Large intestine (tissue), 3 donors: ENCODE results near the gene ZDHHC13. TPM values are rescaled to one million over a fixed set of nuclear protein-coding genes. Genes with fewer than 3 reads are reported as not detected.

Source experiments
- DNase-seq, 2 donors: peaks; one replicate each; pipeline versions ENCODE4 v3.0.0 to v3.0.0-alpha.2; 2013
- H3K27ac ChIP-seq: one replicate; pipeline ENCODE4 v1.5.1; 2013; ENCODE audit warnings: low read length
- H3K27me3 ChIP-seq: 2 replicates; pipeline ENCODE4 v1.6.1; 2013; ENCODE audit warnings: low read length; ENCODE audit not compliant: control insufficient read depth, insufficient read depth
- H3K36me3 ChIP-seq: 2 replicates; pipeline ENCODE4 v1.6.1; 2013; ENCODE audit warnings: low read length; ENCODE audit not compliant: control insufficient read depth, insufficient read depth
- H3K4me1 ChIP-seq: one replicate; pipeline ENCODE4 v1.6.1; 2013; ENCODE audit warnings: low read length; ENCODE audit not compliant: control insufficient read depth, insufficient read depth
- H3K4me3 ChIP-seq: one replicate; pipeline ENCODE4 v1.5.1; 2013; ENCODE audit warnings: low read length
- H3K9me3 ChIP-seq: one replicate; pipeline ENCODE4 v1.6.1; 2013; ENCODE audit warnings: mild to moderate bottlenecking, low read depth, low read length, moderate library complexity; ENCODE audit not compliant: control insufficient read depth
- WGBS: methylation state at CpG from one replicate; pipeline ENCODE4 v1.1.5; 2013; ENCODE audit warnings: low lambda C conversion rate; ENCODE audit not compliant: insufficient coverage; 5-methylcytosine and 5-hydroxymethylcytosine counted together
- polyA plus RNA-seq: library from polyadenylated mRNA; unstranded; fragments of 120-200 nt; gene quantifications from one replicate; pipeline ENCODE4 v1.2.1, GENCODE V29; 2013

The ZDHHC13 gene
- polyA plus RNA-seq, 1 donor, result 22.3 TPM

GRCh38 chr11:19164230-19164855 lies 47.4 kb downstream of the ZDHHC13 start:
- WGBS, result 100% methylated on average over 2 of the region's 4 CpGs
- peaks cover 31% of the 10 kb centered on the region for H3K36me3 ChIP-seq
- no peak overlapping the region for H3K4me3 ChIP-seq
- no peaks in the 10 kb centered on the region for H3K9me3 ChIP-seq
- H3K27me3 ChIP-seq, result no peaks in the 10 kb centered on the region
- DNase-seq, result no peak
- no peak overlapping the region for H3K27ac ChIP-seq
- no peaks in the 10 kb centered on the region for H3K4me1 ChIP-seq

DNA sequence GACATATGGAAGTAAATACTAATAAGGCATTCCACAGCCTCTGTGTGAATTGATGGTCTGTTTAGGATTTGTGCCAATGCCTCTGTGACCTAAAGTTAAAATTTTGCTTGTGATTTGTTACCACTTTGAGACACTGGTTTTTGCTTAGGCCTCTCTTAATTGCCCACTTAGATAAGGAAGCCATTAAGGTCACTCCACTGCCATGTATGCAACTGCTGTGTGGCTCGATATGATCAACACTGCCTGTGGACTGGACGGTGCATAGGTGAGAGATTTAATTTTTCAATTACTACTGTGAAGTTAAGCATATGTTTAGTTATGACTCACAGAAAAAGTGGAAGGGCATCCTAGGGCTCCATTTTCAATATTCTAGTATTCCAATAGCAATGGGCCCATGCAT lies 47.9 kb downstream of the ZDHHC13 start:
- Histone ChIP-seq H3K27ac (no peak overlapping the region), H3K9me3 (no peaks in the 10 kb centered on the region), H3K36me3 (peaks cover 27% of the 10 kb centered on the region), H3K4me1 (no peaks in the 10 kb centered on the region), H3K27me3 (no peaks in the 10 kb centered on the region), H3K4me3 (no peak overlapping the region)
- no peak for DNase-seq
- no CpG with 5 or more reads among the region's 2 CpGs for WGBS

GRCh38 chr11:19168090-19168489 lies 51.1 kb downstream of the ZDHHC13 start:
- Histone ChIP-seq H3K4me1 (no peaks in the 10 kb centered on the region), H3K9me3 (no peaks in the 10 kb centered on the region), H3K27me3 (no peaks in the 10 kb centered on the region), H3K36me3 (peaks cover 36% of the 10 kb centered on the region), H3K27ac (no peak overlapping the region), H3K4me3 (no peak overlapping the region)
- 100% methylated on average over 1 of the region's 2 CpGs for WGBS
- DNase-seq, result no peak

- H3K27me3 ChIP-seq, result no peaks in the 10 kb centered on the region
- H3K9me3 ChIP-seq, result no peaks in the 10 kb centered on the region
- H3K36me3 ChIP-seq, result peaks cover 32% of the 10 kb centered on the region
- H3K4me1 ChIP-seq, result no peaks in the 10 kb centered on the region
- H3K4me3 ChIP-seq, result no peak overlapping the region
- DNase-seq, result no peak
- WGBS, result 100% methylated on average over 2 of the region's 9 CpGs
- no peak overlapping the region for H3K27ac ChIP-seq
These were observed 56.2 kb downstream of the ZDHHC13 start for GRCh38 chr11:19173004-19173689.

DNA sequence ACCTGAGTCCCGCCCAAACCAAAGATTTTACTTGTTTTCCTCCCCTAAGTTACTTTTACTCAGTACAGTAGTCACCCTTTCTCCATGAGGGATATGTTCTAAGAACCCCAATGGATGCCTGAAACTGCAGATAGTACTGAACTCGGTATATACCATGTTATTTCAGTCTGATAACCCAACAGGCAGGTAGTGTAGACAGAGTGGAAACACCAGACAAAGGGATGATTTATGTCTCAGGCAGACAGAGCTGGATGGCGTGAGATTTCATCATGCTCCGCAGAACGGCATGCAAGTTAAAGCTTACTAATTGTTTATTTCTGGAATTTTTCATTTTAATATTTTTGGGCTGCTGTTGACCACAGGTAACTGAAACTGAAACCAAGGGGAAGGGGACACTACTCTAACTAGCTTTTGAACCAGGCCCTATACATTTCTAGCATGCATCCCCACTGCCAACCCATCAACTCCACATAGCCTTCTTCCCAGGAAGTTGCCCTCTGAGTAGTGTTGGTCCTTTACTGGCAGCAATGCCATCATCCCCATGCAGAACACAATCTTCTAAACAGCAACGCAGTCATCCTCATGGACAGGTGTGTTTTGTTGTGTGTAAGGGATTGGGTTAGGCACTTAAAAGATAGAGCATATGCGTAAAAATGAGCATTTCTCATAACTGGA lies 57.1 kb downstream of the ZDHHC13 start:
- Histone ChIP-seq H3K27ac (no peak overlapping the region), H3K27me3 (no peaks in the 10 kb centered on the region), H3K4me1 (no peaks in the 10 kb centered on the region), H3K4me3 (no peak overlapping the region), H3K36me3 (peaks cover 30% of the 10 kb centered on the region), H3K9me3 (no peaks in the 10 kb centered on the region)
- DNase-seq, result no peak
- 100% methylated on average over 1 of the region's 7 CpGs for WGBS

DNA sequence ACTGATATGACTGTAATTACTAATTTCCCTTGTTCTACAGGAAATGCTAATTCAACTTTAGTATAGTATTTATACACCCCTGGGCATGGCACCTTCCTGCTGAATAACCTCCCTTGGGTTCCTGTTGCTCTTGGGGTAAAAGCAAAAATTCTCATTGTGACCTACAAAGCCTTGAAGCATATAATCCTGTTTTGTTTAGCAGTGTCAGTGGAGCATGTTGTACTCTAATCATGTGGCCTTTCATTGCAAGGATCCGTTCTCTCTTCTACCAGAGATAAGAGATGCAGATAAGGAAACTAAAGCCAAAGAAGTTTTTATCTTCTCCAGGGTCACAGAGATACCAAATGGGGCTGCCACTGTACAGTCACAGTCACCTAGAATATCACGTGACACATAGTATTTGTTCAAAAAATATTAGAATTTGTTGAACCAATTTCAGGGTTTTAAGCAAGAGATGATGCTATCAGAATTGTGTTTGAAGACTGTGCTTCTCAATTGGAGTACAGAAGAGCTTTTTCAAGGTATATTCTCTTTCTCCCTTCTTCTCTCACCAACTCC lies 59.7 kb downstream of the ZDHHC13 start:
- DNase-seq, result no peak
- 35% methylated on average over 2 of the region's 2 CpGs for WGBS
- peaks cover 27% of the 10 kb centered on the region for H3K36me3 ChIP-seq

GRCh38 chr11:19181531-19182261 lies 64.7 kb downstream of the ZDHHC13 start:
- WGBS, result 100% methylated on average over 1 of the region's 5 CpGs
- H3K4me1 ChIP-seq, result no peaks in the 10 kb centered on the region

More for the DNA sequence above, 59.7 kb downstream of the ZDHHC13 start:
- H3K27ac ChIP-seq, result no peak overlapping the region
- H3K27me3 ChIP-seq, result no peaks in the 10 kb centered on the region
- H3K9me3 ChIP-seq, result no peaks in the 10 kb centered on the region
- no peaks in the 10 kb centered on the region for H3K4me1 ChIP-seq
- H3K4me3 ChIP-seq, result no peak overlapping the region

DNA sequence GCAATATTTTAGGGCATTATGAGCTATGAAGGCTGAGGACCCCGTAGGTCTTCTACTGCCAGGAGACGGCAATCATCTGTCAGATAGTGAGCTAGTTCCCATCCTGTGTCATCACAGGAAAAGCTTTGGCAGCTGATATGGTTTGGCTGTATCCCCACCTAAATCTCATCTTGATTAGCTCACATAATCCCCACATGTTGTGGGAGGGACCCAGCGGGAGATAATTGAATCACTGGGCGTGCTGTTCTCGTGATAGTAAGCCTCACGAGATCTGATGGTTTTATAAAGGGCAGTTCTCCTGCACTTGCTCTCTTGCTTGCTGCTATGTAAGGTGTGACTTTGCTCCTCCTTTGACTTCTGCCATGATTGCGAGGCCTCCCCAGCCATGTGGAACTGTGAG lies 66.7 kb downstream of the ZDHHC13 start:
- 100% methylated on average over 1 of the region's 7 CpGs for WGBS
- Histone ChIP-seq H3K27me3 (no peaks in the 10 kb centered on the region), H3K4me3 (no peak overlapping the region), H3K36me3 (no peaks in the 10 kb centered on the region), H3K4me1 (no peaks in the 10 kb centered on the region), H3K9me3 (no peaks in the 10 kb centered on the region), H3K27ac (no peak overlapping the region)
- no peak for DNase-seq

More at GRCh38 chr11:19181531-19182261, 64.7 kb downstream of the ZDHHC13 start:
- Histone ChIP-seq H3K36me3 (no peaks in the 10 kb centered on the region), H3K27me3 (no peaks in the 10 kb centered on the region), H3K27ac (no peak overlapping the region), H3K4me3 (no peak overlapping the region), H3K9me3 (no peaks in the 10 kb centered on the region)
- no peak for DNase-seq

GRCh38 chr11:19185036-19185435 lies 68.1 kb downstream of the ZDHHC13 start:
- no peaks in the 10 kb centered on the region for H3K4me1 ChIP-seq
- H3K27ac ChIP-seq, result no peak overlapping the region
- H3K4me3 ChIP-seq, result no peak overlapping the region
- no peaks in the 10 kb centered on the region for H3K9me3 ChIP-seq
- no CpG with 5 or more reads among the region's 2 CpGs for WGBS
- DNase-seq, result no peak
- H3K36me3 ChIP-seq, result no peaks in the 10 kb centered on the region
- H3K27me3 ChIP-seq, result no peaks in the 10 kb centered on the region

GRCh38 chr11:19185516-19186052 lies 68.6 kb downstream of the ZDHHC13 start:
- H3K9me3 ChIP-seq, result no peaks in the 10 kb centered on the region
- WGBS, result no CpG with 5 or more reads among the region's 6 CpGs
- H3K36me3 ChIP-seq, result no peaks in the 10 kb centered on the region

More at GRCh38 chr11:19185516-19186052, 68.6 kb downstream of the ZDHHC13 start:
- H3K4me1 ChIP-seq, result no peaks in the 10 kb centered on the region
- H3K27ac ChIP-seq, result no peak overlapping the region
- no peak for DNase-seq
- H3K4me3 ChIP-seq, result no peak overlapping the region
- H3K27me3 ChIP-seq, result no peaks in the 10 kb centered on the region
